ENCODE measurements around the gene TMEM184A. TPM values are rescaled to one million over a fixed set of nuclear protein-coding genes. Genes with fewer than 3 reads are reported as not detected.

The TMEM184A gene
- total RNA-seq, 4 donors from 2014 or later: 0.55 to 3.3 (median 1.3) TPM

- H3K36me3 ChIP-seq: no peaks in the 10 kb centered on the region
- in situ Hi-C loops (cut with MboI; ENCODE audit: low sequenced_read_pairs in 4 of 4) (no loop called here), intact Hi-C loops (cut with DNase I; ENCODE audit: low total_unique reads) (no loop called here)
- no peak for TF ChIP-seq POLR2A (IDR thresholded peaks at IDR 0.05)
- TF ChIP-seq CTCF (IDR thresholded peaks at IDR 0.05 in 4 of 5, conservative IDR thresholded peaks at IDR 0.05 in 1 of 5): no peak
- H3K27me3 ChIP-seq: no peaks in the 10 kb centered on the region
- peaks cover 10 to 11% of the 10 kb centered on the region in 2 donors for H3K4me1 ChIP-seq
- DNase-seq (no peak), ATAC-seq (no peak)
- no peaks in the 10 kb centered on the region for H3K9me3 ChIP-seq
- peak overlapping the region; percentile 62 to 79 (median 70) for H3K27ac ChIP-seq
- no peak overlapping the region for H3K4me3 ChIP-seq
Measured at GRCh38 chr7:1508277-1508758, 47.7 kb downstream of the TMEM184A start.

GRCh38 chr7:1505731-1506550, 50.1 kb downstream of the TMEM184A start:
- Histone ChIP-seq H3K36me3 (peaks cover 0 to 16% of the 10 kb centered on the region in 2 donors), H3K27ac (peak overlapping the region in 2 of 4 donors; percentile 26 to 48), H3K9me3 (no peaks in the 10 kb centered on the region), H3K4me3 (no peak overlapping the region), H3K27me3 (no peaks in the 10 kb centered on the region), H3K4me1 (peaks cover 13 to 21% of the 10 kb centered on the region in 2 donors)
- TF ChIP-seq POLR2A (IDR thresholded peaks at IDR 0.05) (no peak), CTCF (IDR thresholded peaks at IDR 0.05 in 4 of 5, conservative IDR thresholded peaks at IDR 0.05 in 1 of 5) (no peak)
- ATAC-seq: no peak
- DNase-seq: no peak
- intact Hi-C loops (cut with DNase I; ENCODE audit: low total_unique reads) (no loop called here), in situ Hi-C loops (cut with MboI; ENCODE audit: low sequenced_read_pairs in 4 of 4) (no loop called here)

- Histone ChIP-seq H3K4me3 (peak within 1 kb of the TSS; percentile 85 to 99 (median 92)), H3K36me3 (peaks cover 0 to 31% of the 10 kb centered on the region in 2 donors), H3K27me3 (no peaks in the 10 kb centered on the region), H3K4me1 (peaks cover 13 to 21% of the 10 kb centered on the region in 2 donors), H3K27ac (peak within 1 kb of the TSS; percentile 48 to 91 (median 84)), H3K9me3 (no peaks in the 10 kb centered on the region)
- TF ChIP-seq CTCF (IDR thresholded peaks at IDR 0.05 in 4 of 5, conservative IDR thresholded peaks at IDR 0.05 in 1 of 5) (peak in 4 of 5 experiments; percentile 95 to 99 (median 98)), POLR2A (IDR thresholded peaks at IDR 0.05) (peak; percentile 54 to 58)
- intact Hi-C loops (cut with DNase I; ENCODE audit: low total_unique reads): loop anchor here (1.0 to 5.0 kb wide), 4 partner anchors 26 to 66 kb away; partner anchors contain the start of genes MAFK, MICALL2, PSMG3 and TMEM184A
- peak; percentile 88 to 90 for DNase-seq
- ATAC-seq: peak; percentile 92 to 93
- in situ Hi-C loops (cut with MboI; ENCODE audit: low sequenced_read_pairs in 4 of 4): no loop called here
Measured at GRCh38 chr7:1503816-1504775, 51.9 kb downstream of the TMEM184A start, which contains the start of gene INTS1. TSS of gene INTS1 (minus strand) at chr7:1504389. CDS start at chr7:1503960, 429 bp downstream.

GRCh38 chr7:1503390-1503789, 52.6 kb downstream of the TMEM184A start:
- Histone ChIP-seq H3K4me1 (peaks cover 13 to 21% of the 10 kb centered on the region in 2 donors), H3K9me3 (no peaks in the 10 kb centered on the region), H3K27ac (peak overlapping the region in 3 of 4 donors; percentile 79 to 91 (median 88)), H3K27me3 (no peaks in the 10 kb centered on the region), H3K4me3 (peak overlapping the region; percentile 85 to 99 (median 92)), H3K36me3 (peaks cover 0 to 38% of the 10 kb centered on the region in 2 donors)
- in situ Hi-C loops (cut with MboI; ENCODE audit: low sequenced_read_pairs in 4 of 4): no loop called here
- DNase-seq (no peak), ATAC-seq (no peak)
- intact Hi-C loops (cut with DNase I; ENCODE audit: low total_unique reads): loop anchor here (5.0 kb wide), 1 partner anchor 46 kb away; the partner anchor contains the start of gene MICALL2
- TF ChIP-seq POLR2A (IDR thresholded peaks at IDR 0.05) (no peak), CTCF (IDR thresholded peaks at IDR 0.05 in 4 of 5, conservative IDR thresholded peaks at IDR 0.05 in 1 of 5) (no peak)
